Neural cell (in vitro differentiated cells): Measurements from ENCODE around the gene GABBR2. TPM values are rescaled to one million over a fixed set of nuclear protein-coding genes. Genes with fewer than 3 reads are reported as not detected.

Source experiments
- H2AFZ ChIP-seq: fragments of 200-600, 300-800 bp; sonication (generic), shearing (Covaris generic); 2 replicates; pipeline ENCODE4 v1.6.0; 2014; ENCODE audit warnings: low read depth, mild to moderate bottlenecking, antibody characterized with exemption, low read length, moderate library complexity
- H3F3A ChIP-seq: fragments of 200-600 bp; shearing (Covaris generic); 2 replicates; pipeline ENCODE4 v1.6.1; 2016; ENCODE audit warnings: mild to moderate bottlenecking, moderate library complexity, mixed read lengths, antibody characterized with exemption, low read length; ENCODE audit not compliant: insufficient read depth, poor library complexity, severe bottlenecking
- H3K27ac ChIP-seq: fragments of 200-600, 300-800 bp; sonication (generic), shearing (Covaris generic); 2 replicates; pipeline ENCODE4 v1.5.1; 2014; ENCODE audit warnings: mild to moderate bottlenecking, low read length, moderate library complexity
- H3K27me3 ChIP-seq: fragments of 300-800, 200-600 bp; sonication (generic), shearing (Covaris generic); 2 replicates; pipeline ENCODE4 v1.6.0; 2014; ENCODE audit warnings: mild to moderate bottlenecking, low read depth, low read length, moderate library complexity; ENCODE audit not compliant: insufficient read depth
- H3K36me3 ChIP-seq: fragments of 300-800, 200-600 bp; sonication (generic), shearing (Covaris generic); 2 replicates; pipeline ENCODE4 v1.5.1; 2014; ENCODE audit warnings: mild to moderate bottlenecking, antibody characterized with exemption, low read length, moderate library complexity; ENCODE audit not compliant: insufficient read depth
- H3K4me2 ChIP-seq: fragments of 300-800, 200-600 bp; sonication (generic), shearing (Covaris generic); 2 replicates; pipeline ENCODE4 v1.6.0; 2014; ENCODE audit warnings: mild to moderate bottlenecking, low read length
- H3K4me3 ChIP-seq: fragments of 300-800, 200-600 bp; sonication (generic), shearing (Covaris generic); 2 replicates; pipeline ENCODE4 v1.5.1; 2014; ENCODE audit warnings: mild to moderate bottlenecking, low read length, moderate library complexity
- H3K79me2 ChIP-seq: fragments of 200-600 bp; shearing (Covaris generic); replicated peaks from 2 replicates; pipeline ENCODE4 v1.6.0; 2014; ENCODE audit warnings: mild to moderate bottlenecking, low read length, moderate library complexity; ENCODE audit not compliant: insufficient read depth
- H3K9ac ChIP-seq: fragments of 300-800, 200-600 bp; sonication (generic), shearing (Covaris generic); 2 replicates; pipeline ENCODE4 v1.6.1; 2016; ENCODE audit warnings: mild to moderate bottlenecking, low read length, mixed read lengths
- H3K9me2 ChIP-seq: fragments of 200-600 bp; shearing (Covaris generic); 2 replicates; pipeline ENCODE4 v1.6.1; 2016; ENCODE audit warnings: mild to moderate bottlenecking, low read length, mixed read lengths; ENCODE audit not compliant: insufficient read depth
- H3K9me3 ChIP-seq: fragments of 200-600, 300-800 bp; sonication (generic), shearing (Covaris generic); 2 replicates; pipeline ENCODE4 v1.6.1; 2016; ENCODE audit warnings: mild to moderate bottlenecking, mixed run types, low read length, moderate library complexity, mixed read lengths
- H4K20me1 ChIP-seq: fragments of 200-600 bp; shearing (Covaris generic); 2 replicates; pipeline ENCODE4 v1.6.1; 2016; ENCODE audit warnings: mild to moderate bottlenecking, mixed run types; ENCODE audit not compliant: insufficient read depth
- EP300 ChIP-seq: fragments of 450-650 bp; conservative IDR thresholded peaks from 2 replicates; pipeline ENCODE4 v1.6.1; 2014; ENCODE audit warnings: antibody characterized with exemption, mild to moderate bottlenecking, moderate library complexity; ENCODE audit not compliant: poor library complexity, severe bottlenecking
- EZH2 ChIP-seq: fragments of 200-600, 300-800 bp; shearing (Covaris generic), sonication (generic); IDR thresholded peaks from 2 replicates; pipeline ENCODE4 v1.6.1; 2014; ENCODE audit warnings: antibody characterized with exemption, low read length, borderline replicate concordance, mild to moderate bottlenecking; ENCODE audit not compliant: insufficient read depth, poor library complexity, severe bottlenecking
- MXI1 ChIP-seq: fragments of 450-650 bp; conservative IDR thresholded peaks from 2 replicates; pipeline ENCODE4 v1.6.1; 2014; ENCODE audit warnings: antibody characterized with exemption, mild to moderate bottlenecking; ENCODE audit not compliant: poor library complexity, severe bottlenecking
- POLR2AphosphoS5 ChIP-seq: IDR thresholded peaks from 2 replicates; pipeline ENCODE4 v1.6.1; 2012
- RAD21 ChIP-seq: fragments of 450-650 bp; conservative IDR thresholded peaks from 2 replicates; pipeline ENCODE4 v1.6.1; 2014; ENCODE audit warnings: antibody characterized with exemption, mild to moderate bottlenecking, moderate library complexity
- SMC3 ChIP-seq: fragments of 450-650 bp; conservative IDR thresholded peaks from 2 replicates; pipeline ENCODE4 v1.6.1; 2014; ENCODE audit warnings: antibody characterized with exemption, mild to moderate bottlenecking, moderate library complexity; ENCODE audit not compliant: poor library complexity
- TAF1 ChIP-seq: IDR thresholded peaks from 2 replicates; pipeline ENCODE4 v1.6.1; 2012; ENCODE audit warnings: low read depth
- polyA plus RNA-seq: library from polyadenylated mRNA; depleted of rRNA; stranded (reverse); fragments of >200 nt; gene quantifications from 2 replicates; pipeline ENCODE4 v1.2.3, GENCODE V29; 2014
- TF ChIP-seq, protein P1 (sequence below): IDR thresholded peaks from 2 replicates; pipeline ENCODE4 v1.6.1; 2012; ENCODE audit warnings: borderline replicate concordance
- TF ChIP-seq, protein P2 (sequence below): fragments of 450-650 bp; IDR thresholded peaks from 2 replicates; pipeline ENCODE4 v1.5.1; 2014; ENCODE audit warnings: antibody characterized with exemption, mild to moderate bottlenecking, moderate library complexity; ENCODE audit not compliant: poor library complexity, severe bottlenecking

GABBR2 gene
- polyA plus RNA-seq, 1 donor from 2014 or later = 7.1 TPM

DNA sequence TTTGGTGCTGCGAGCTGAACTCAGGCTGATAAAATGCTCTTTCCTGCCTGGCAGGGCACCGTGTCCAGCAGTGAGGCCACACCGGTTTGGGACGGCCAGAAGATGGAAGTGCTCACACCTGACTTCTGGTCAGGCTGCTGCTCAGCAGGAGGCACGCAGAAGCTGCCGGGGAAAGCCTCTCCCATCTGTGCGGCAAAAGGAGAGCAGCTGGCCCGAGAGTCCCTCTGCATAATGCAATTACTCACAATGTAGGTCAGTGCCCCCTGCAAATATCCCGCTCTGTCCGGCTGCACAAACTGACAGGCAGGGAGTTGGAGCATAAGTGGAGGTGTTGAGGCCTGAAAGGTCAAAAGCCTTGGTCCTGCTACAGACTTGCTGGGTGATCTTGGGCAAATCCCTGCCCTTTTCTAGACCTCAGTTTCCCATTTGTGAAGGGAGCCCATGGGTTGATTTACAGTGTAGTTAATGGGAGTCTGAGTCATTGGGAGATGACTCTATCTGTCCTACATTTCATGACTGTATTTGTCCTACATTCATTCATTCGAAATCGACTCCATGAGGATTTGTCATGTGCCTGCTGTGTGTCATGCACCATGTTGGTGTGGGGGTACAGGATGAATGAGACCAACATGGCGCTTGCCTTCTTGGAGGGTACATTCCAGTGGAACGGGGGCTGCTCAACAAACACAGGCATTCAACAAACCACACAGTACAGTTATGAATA lies 391.4 kb downstream of the GABBR2 start:
- no peak overlapping the region for H3K9ac ChIP-seq
- TF ChIP-seq SMC3 (no peak), POLR2AphosphoS5 (no peak), TAF1 (no peak), MXI1 (no peak), RAD21 (no peak), EZH2 (no peak), EP300 (no peak)
- TF ChIP-seq, protein P1, sequence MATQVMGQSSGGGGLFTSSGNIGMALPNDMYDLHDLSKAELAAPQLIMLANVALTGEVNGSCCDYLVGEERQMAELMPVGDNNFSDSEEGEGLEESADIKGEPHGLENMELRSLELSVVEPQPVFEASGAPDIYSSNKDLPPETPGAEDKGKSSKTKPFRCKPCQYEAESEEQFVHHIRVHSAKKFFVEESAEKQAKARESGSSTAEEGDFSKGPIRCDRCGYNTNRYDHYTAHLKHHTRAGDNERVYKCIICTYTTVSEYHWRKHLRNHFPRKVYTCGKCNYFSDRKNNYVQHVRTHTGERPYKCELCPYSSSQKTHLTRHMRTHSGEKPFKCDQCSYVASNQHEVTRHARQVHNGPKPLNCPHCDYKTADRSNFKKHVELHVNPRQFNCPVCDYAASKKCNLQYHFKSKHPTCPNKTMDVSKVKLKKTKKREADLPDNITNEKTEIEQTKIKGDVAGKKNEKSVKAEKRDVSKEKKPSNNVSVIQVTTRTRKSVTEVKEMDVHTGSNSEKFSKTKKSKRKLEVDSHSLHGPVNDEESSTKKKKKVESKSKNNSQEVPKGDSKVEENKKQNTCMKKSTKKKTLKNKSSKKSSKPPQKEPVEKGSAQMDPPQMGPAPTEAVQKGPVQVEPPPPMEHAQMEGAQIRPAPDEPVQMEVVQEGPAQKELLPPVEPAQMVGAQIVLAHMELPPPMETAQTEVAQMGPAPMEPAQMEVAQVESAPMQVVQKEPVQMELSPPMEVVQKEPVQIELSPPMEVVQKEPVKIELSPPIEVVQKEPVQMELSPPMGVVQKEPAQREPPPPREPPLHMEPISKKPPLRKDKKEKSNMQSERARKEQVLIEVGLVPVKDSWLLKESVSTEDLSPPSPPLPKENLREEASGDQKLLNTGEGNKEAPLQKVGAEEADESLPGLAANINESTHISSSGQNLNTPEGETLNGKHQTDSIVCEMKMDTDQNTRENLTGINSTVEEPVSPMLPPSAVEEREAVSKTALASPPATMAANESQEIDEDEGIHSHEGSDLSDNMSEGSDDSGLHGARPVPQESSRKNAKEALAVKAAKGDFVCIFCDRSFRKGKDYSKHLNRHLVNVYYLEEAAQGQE = no peak
- TF ChIP-seq, protein P2, sequence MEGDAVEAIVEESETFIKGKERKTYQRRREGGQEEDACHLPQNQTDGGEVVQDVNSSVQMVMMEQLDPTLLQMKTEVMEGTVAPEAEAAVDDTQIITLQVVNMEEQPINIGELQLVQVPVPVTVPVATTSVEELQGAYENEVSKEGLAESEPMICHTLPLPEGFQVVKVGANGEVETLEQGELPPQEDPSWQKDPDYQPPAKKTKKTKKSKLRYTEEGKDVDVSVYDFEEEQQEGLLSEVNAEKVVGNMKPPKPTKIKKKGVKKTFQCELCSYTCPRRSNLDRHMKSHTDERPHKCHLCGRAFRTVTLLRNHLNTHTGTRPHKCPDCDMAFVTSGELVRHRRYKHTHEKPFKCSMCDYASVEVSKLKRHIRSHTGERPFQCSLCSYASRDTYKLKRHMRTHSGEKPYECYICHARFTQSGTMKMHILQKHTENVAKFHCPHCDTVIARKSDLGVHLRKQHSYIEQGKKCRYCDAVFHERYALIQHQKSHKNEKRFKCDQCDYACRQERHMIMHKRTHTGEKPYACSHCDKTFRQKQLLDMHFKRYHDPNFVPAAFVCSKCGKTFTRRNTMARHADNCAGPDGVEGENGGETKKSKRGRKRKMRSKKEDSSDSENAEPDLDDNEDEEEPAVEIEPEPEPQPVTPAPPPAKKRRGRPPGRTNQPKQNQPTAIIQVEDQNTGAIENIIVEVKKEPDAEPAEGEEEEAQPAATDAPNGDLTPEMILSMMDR = no peak
- no peaks in the 10 kb centered on the region for H3K9me2 ChIP-seq

DNA sequence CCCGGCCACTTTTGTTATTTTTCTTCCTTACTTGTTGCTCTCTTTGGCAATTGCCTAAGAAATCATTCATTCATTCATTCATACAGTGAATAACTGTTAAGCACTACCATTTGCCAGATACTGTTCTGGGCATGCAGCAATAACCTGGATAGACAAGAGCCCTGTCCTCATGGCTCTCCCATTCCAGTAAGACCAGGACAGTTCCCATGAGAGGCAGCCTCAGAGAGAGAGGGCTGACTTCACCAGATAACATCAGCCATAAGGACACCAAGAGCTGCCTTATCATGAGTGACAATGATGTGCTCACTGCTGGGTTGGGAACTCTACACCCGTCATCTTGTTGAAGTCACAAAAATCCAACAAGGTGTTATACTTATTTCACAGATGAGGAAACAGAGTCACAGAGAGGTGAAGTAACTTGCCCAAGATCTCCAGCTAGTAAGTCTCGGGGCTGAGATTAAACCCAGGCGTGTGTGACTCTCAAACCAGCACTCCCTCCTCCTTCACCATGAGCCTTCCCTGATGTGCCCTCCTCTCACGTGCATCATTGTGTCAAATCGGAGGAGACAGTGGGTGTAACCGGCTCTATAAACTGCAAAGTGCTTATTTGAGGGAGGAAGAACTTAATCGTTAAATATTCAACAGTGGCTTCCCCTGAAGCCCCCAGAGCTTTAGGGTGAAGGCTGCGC lies 392.1 kb downstream of the GABBR2 start:
- no peak overlapping the region for H3K27ac ChIP-seq
- no peak overlapping the region for H3K4me2 ChIP-seq
- TF ChIP-seq, protein P1 = no peak
- no peak for TF ChIP-seq POLR2AphosphoS5
- no peak overlapping the region for H3K9ac ChIP-seq
- no peak overlapping the region for H2AFZ ChIP-seq
- no peaks in the 10 kb centered on the region for H3K36me3 ChIP-seq
- no peaks in the 10 kb centered on the region for H3K9me3 ChIP-seq
- no peak overlapping the region for H3K4me3 ChIP-seq
- no peaks in the 10 kb centered on the region for H4K20me1 ChIP-seq
- no peaks in the 10 kb centered on the region for H3F3A ChIP-seq
- no peaks in the 10 kb centered on the region for H3K79me2 ChIP-seq
- no peaks in the 10 kb centered on the region for H3K9me2 ChIP-seq
- H3K27me3 ChIP-seq = no peaks in the 10 kb centered on the region

More for the DNA sequence above, 391.4 kb downstream of the GABBR2 start:
- H3K9me3 ChIP-seq = no peaks in the 10 kb centered on the region
- no peak overlapping the region for H3K4me3 ChIP-seq
- no peaks in the 10 kb centered on the region for H3K79me2 ChIP-seq
- no peaks in the 10 kb centered on the region for H3K27me3 ChIP-seq
- no peaks in the 10 kb centered on the region for H3F3A ChIP-seq
- no peak overlapping the region for H2AFZ ChIP-seq
- H3K27ac ChIP-seq = no peak overlapping the region
- no peak overlapping the region for H3K4me2 ChIP-seq
- no peaks in the 10 kb centered on the region for H4K20me1 ChIP-seq
- H3K36me3 ChIP-seq = no peaks in the 10 kb centered on the region
